HepG2 (cell line): Measurements from ENCODE around the gene AXIN2. TPM values are rescaled to one million over a fixed set of nuclear protein-coding genes. Genes with fewer than 3 reads are reported as not detected.
A peak's percentile ranks its signal among the peaks of the same experiment; 100 is the strongest.

Source experiments
- GATAD2A ChIP-seq: IDR thresholded peaks from 2 replicates; pipeline ENCODE4 v1.6.1; 2016
- NCOR1 ChIP-seq: fragments of 200-600 bp; sonication (generic); IDR thresholded peaks from 2 replicates; pipeline ENCODE4 v1.7.0; 2017; ENCODE audit warnings: antibody characterized with exemption, low read length, borderline replicate concordance
- RXRB ChIP-seq: IDR thresholded peaks from 2 replicates; pipeline ENCODE4 v1.6.1; 2016; ENCODE audit warnings: borderline replicate concordance, missing genetic modification reagents, missing compliant biosample characterization
- SNAI1 ChIP-seq: sonication (generic); formaldehyde crosslinking; IDR thresholded peaks from 2 replicates; pipeline ENCODE4 v1.5.0; 2020; ENCODE audit warnings: mild to moderate bottlenecking, missing genetic modification reagents, borderline replicate concordance
- SOX13 ChIP-seq, 3 experiments: fragments of 450-650 bp in 1 of 3; sonication (generic) in 1 of 3; formaldehyde crosslinking in 1 of 3; IDR thresholded peaks in 2 of 3; conservative IDR thresholded peaks in 1 of 3; 2 replicates each; pipeline versions ENCODE4 v1.5.0 to v1.6.1; 2016 to 2020; ENCODE audit warnings: antibody characterized with exemption in 1 of 3, mild to moderate bottlenecking in 1 of 3, missing compliant biosample characterization in 1 of 3, missing genetic modification reagents in 1 of 3, moderate library complexity in 1 of 3
- SYNCRIP ChIP-seq: fragments of 200-400 bp; formaldehyde crosslinking; IDR thresholded peaks from 2 replicates; pipeline ENCODE4 v1.6.1; 2018; ENCODE audit warnings: mild to moderate bottlenecking, low read depth, low read length; ENCODE audit not compliant: insufficient read depth
- ZNF557 ChIP-seq: sonication (generic); formaldehyde crosslinking; IDR thresholded peaks from 2 replicates; pipeline ENCODE4 v1.4.0; 2020; ENCODE audit warnings: missing genetic modification reagents
- polyA plus RNA-seq, 8 experiments: library from polyadenylated mRNA; depleted of rRNA in 3 of 8; stranded (reverse) in 7 of 8; unstranded in 1 of 8; fragments of >200 nt; fragmentation: Illumina TruSeq in 4 of 8; extraction: Trizol in 4 of 8; gene quantifications; 2 replicates each; pipeline versions ENCODE4 v1.2.1 to v1.2.3, GENCODE V29; 2011 to 2016; ENCODE audit warnings: low read depth in 4 of 8, missing spikeins in 1 of 8, mixed read lengths in 1 of 8; ENCODE audit not compliant: insufficient read depth in 1 of 8
- total RNA-seq, 5 experiments: library from RNA; depleted of rRNA; stranded (reverse); fragments of >200 nt; fragmentation: Illumina TruSeq; extraction: Trizol; gene quantifications; 2 replicates each; pipeline ENCODE4 v1.2.3, GENCODE V29; 2016; ENCODE audit warnings: low read depth in 1 of 5
- TF ChIP-seq, protein P1 (sequence below): sonication (generic); formaldehyde crosslinking; IDR thresholded peaks from 2 replicates; pipeline ENCODE4 v1.4.0; 2020; ENCODE audit warnings: missing genetic modification reagents
- TF ChIP-seq, protein P2 (sequence below): sonication (generic); formaldehyde crosslinking; IDR thresholded peaks from 2 replicates; pipeline ENCODE4 v1.5.0; 2020; ENCODE audit warnings: mild to moderate bottlenecking, missing genetic modification reagents
- TF ChIP-seq, protein P3 (sequence below): IDR thresholded peaks from 2 replicates; pipeline ENCODE4 v1.6.1; 2016; ENCODE audit warnings: mild to moderate bottlenecking
- TF ChIP-seq, protein P4 (sequence below): IDR thresholded peaks from 2 replicates; pipeline ENCODE4 v1.6.1; 2018; ENCODE audit warnings: missing genetic modification reagents
- TF ChIP-seq, protein P5 (sequence below): sonication (generic); formaldehyde crosslinking; IDR thresholded peaks from 2 replicates; pipeline ENCODE4 v1.4.0; 2020; ENCODE audit warnings: missing genetic modification reagents
- TF ChIP-seq, protein P6 (sequence below): sonication (generic); formaldehyde crosslinking; IDR thresholded peaks from 2 replicates; pipeline ENCODE4 v1.4.0; 2020; ENCODE audit warnings: missing genetic modification reagents

The AXIN2 gene
- total and polyA plus RNA-seq, 2 of the 13 experiments (the other 11 are each of a cell fraction or from before 2014, with no cell fraction given), result 58.6 to 63.4 TPM

DNA sequence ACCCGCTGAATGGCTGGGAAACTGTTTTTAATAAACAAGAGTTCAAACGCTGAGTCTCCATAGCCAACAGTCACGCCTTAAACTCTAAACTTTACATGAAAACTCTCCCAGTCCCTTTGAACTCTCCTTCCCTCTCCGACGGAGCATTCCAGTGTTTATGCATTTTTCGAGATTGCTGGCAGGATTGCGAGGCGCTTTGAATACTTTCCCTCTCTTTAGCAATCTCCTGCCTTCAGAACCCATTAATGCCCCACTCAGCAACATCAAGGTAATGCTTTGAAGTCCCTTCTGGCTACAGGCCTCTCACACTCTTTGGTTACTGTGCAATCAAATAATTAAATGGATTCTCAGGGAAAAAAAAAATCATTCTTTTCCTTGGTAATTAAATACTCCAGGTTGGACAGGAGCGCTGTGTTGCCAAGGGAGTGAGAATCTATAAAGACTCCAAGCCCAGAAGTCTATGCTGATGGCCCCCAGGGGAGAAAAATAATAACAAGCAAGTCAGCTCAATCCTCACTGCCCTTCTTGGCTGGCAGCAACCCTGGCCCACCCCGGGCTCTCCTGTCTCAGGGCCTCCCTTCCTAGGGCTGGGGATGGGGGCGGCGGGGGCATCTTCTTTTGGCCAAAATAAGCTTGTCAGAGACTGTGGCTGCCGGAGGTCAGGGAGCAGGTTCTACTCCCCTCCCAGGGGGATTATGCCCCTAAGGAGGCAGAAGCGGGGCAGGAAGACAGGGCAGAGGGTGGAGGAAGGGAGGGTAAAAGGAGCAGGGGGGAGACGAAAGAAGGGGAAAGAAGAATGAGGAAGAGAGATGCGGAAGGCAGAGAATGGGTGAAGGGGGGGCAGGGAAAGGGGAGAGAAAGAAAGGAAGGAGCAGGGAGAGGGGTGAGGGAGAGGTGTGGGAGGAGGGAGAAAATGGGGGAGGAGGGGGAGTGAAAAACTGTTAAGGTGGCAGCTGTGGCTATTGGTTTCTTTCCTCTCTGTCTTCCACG lies 45.2 kb downstream of the AXIN2 start (continued):
- TF ChIP-seq, protein P1, sequence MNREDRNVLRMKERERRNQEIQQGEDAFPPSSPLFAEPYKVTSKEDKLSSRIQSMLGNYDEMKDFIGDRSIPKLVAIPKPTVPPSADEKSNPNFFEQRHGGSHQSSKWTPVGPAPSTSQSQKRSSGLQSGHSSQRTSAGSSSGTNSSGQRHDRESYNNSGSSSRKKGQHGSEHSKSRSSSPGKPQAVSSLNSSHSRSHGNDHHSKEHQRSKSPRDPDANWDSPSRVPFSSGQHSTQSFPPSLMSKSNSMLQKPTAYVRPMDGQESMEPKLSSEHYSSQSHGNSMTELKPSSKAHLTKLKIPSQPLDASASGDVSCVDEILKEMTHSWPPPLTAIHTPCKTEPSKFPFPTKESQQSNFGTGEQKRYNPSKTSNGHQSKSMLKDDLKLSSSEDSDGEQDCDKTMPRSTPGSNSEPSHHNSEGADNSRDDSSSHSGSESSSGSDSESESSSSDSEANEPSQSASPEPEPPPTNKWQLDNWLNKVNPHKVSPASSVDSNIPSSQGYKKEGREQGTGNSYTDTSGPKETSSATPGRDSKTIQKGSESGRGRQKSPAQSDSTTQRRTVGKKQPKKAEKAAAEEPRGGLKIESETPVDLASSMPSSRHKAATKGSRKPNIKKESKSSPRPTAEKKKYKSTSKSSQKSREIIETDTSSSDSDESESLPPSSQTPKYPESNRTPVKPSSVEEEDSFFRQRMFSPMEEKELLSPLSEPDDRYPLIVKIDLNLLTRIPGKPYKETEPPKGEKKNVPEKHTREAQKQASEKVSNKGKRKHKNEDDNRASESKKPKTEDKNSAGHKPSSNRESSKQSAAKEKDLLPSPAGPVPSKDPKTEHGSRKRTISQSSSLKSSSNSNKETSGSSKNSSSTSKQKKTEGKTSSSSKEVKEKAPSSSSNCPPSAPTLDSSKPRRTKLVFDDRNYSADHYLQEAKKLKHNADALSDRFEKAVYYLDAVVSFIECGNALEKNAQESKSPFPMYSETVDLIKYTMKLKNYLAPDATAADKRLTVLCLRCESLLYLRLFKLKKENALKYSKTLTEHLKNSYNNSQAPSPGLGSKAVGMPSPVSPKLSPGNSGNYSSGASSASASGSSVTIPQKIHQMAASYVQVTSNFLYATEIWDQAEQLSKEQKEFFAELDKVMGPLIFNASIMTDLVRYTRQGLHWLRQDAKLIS, result no peak
- TF ChIP-seq SYNCRIP, result no peak
- TF ChIP-seq ZNF557, result no peak; the same call in 1 of the 2 replicates
- TF ChIP-seq, protein P2, sequence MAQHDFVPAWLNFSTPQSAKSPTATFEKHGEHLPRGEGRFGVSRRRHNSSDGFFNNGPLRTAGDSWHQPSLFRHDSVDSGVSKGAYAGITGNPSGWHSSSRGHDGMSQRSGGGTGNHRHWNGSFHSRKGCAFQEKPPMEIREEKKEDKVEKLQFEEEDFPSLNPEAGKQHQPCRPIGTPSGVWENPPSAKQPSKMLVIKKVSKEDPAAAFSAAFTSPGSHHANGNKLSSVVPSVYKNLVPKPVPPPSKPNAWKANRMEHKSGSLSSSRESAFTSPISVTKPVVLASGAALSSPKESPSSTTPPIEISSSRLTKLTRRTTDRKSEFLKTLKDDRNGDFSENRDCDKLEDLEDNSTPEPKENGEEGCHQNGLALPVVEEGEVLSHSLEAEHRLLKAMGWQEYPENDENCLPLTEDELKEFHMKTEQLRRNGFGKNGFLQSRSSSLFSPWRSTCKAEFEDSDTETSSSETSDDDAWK (CRISPR knock-in tag), result no peak
- TF ChIP-seq, protein P3, sequence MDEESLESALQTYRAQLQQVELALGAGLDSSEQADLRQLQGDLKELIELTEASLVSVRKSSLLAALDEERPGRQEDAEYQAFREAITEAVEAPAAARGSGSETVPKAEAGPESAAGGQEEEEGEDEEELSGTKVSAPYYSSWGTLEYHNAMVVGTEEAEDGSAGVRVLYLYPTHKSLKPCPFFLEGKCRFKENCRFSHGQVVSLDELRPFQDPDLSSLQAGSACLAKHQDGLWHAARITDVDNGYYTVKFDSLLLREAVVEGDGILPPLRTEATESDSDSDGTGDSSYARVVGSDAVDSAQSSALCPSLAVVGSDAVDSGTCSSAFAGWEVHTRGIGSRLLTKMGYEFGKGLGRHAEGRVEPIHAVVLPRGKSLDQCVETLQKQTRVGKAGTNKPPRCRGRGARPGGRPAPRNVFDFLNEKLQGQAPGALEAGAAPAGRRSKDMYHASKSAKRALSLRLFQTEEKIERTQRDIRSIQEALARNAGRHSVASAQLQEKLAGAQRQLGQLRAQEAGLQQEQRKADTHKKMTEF (CRISPR knock-in tag), result peak; percentile 55; the same call in 1 of the 2 replicates
- peak; percentile 63 for TF ChIP-seq GATAD2A (CRISPR knock-in tag)
- TF ChIP-seq, protein P4, sequence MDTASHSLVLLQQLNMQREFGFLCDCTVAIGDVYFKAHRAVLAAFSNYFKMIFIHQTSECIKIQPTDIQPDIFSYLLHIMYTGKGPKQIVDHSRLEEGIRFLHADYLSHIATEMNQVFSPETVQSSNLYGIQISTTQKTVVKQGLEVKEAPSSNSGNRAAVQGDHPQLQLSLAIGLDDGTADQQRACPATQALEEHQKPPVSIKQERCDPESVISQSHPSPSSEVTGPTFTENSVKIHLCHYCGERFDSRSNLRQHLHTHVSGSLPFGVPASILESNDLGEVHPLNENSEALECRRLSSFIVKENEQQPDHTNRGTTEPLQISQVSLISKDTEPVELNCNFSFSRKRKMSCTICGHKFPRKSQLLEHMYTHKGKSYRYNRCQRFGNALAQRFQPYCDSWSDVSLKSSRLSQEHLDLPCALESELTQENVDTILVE (CRISPR knock-in tag), result no peak
- no peak for TF ChIP-seq SNAI1
- TF ChIP-seq SOX13 (IDR thresholded peaks at IDR 0.05), result no peak
- TF ChIP-seq SOX13 (CRISPR knock-in tag; conservative IDR thresholded peaks at IDR 0.05 in 1 of 2, IDR thresholded peaks at IDR 0.05 in 1 of 2), result peak in 1 of 2 experiments; percentile 66; a peak in 2 of 4 replicates
- TF ChIP-seq NCOR1, result peak; percentile 89; the same call in 1 of the 2 replicates
- peak; percentile 62; the same call in 1 of the 2 replicates for TF ChIP-seq RXRB
- TF ChIP-seq, protein P5, sequence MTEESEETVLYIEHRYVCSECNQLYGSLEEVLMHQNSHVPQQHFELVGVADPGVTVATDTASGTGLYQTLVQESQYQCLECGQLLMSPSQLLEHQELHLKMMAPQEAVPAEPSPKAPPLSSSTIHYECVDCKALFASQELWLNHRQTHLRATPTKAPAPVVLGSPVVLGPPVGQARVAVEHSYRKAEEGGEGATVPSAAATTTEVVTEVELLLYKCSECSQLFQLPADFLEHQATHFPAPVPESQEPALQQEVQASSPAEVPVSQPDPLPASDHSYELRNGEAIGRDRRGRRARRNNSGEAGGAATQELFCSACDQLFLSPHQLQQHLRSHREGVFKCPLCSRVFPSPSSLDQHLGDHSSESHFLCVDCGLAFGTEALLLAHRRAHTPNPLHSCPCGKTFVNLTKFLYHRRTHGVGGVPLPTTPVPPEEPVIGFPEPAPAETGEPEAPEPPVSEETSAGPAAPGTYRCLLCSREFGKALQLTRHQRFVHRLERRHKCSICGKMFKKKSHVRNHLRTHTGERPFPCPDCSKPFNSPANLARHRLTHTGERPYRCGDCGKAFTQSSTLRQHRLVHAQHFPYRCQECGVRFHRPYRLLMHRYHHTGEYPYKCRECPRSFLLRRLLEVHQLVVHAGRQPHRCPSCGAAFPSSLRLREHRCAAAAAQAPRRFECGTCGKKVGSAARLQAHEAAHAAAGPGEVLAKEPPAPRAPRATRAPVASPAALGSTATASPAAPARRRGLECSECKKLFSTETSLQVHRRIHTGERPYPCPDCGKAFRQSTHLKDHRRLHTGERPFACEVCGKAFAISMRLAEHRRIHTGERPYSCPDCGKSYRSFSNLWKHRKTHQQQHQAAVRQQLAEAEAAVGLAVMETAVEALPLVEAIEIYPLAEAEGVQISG (CRISPR knock-in tag), result 0 out of 2 replicates have a peak, but pooled peaks have one; percentile 23
- TF ChIP-seq, protein P6, sequence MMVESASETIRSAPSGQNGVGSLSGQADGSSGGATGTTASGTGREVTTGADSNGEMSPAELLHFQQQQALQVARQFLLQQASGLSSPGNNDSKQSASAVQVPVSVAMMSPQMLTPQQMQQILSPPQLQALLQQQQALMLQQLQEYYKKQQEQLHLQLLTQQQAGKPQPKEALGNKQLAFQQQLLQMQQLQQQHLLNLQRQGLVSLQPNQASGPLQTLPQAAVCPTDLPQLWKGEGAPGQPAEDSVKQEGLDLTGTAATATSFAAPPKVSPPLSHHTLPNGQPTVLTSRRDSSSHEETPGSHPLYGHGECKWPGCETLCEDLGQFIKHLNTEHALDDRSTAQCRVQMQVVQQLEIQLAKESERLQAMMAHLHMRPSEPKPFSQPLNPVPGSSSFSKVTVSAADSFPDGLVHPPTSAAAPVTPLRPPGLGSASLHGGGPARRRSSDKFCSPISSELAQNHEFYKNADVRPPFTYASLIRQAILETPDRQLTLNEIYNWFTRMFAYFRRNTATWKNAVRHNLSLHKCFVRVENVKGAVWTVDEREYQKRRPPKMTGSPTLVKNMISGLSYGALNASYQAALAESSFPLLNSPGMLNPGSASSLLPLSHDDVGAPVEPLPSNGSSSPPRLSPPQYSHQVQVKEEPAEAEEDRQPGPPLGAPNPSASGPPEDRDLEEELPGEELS (CRISPR knock-in tag), result peak; percentile 72
